GM19328 (cell line): ENCODE results near the gene OR6J1.
"Not testable (repeated sequence)": the region's sequence is repeated elsewhere in the genome, so short reads cannot be mapped to it uniquely, and the experiment has no call there.

Experiments
- ATAC-seq: cut with Tn5 transposase; IDR thresholded peaks from one replicate; pipeline ENCODE4 v1.9.1; 2021; ENCODE audit warnings: mild to moderate bottlenecking, moderate library complexity; ENCODE audit not compliant: unreplicated experiment

OR6J1 gene

DNA sequence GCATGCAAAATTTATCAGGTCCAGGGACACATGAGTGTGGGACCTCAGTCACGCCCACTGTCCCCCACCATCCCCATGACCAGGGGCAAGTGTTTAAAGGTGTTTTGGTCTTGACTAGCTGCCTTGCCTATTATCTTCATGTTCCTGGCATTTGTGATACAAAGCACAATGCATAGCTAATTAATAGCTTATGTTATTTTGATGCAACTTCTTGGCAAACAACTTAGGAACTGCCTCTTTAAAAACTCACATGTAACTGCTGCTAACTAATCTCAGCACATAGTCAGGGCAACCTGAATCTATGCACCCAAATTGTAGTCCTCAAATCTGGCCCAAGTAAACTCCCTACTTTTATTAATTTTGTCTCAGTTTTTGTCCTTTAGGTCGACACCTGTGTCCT lies 7.4 kb upstream of the OR6J1 start:
- no peak for ATAC-seq

DNA sequence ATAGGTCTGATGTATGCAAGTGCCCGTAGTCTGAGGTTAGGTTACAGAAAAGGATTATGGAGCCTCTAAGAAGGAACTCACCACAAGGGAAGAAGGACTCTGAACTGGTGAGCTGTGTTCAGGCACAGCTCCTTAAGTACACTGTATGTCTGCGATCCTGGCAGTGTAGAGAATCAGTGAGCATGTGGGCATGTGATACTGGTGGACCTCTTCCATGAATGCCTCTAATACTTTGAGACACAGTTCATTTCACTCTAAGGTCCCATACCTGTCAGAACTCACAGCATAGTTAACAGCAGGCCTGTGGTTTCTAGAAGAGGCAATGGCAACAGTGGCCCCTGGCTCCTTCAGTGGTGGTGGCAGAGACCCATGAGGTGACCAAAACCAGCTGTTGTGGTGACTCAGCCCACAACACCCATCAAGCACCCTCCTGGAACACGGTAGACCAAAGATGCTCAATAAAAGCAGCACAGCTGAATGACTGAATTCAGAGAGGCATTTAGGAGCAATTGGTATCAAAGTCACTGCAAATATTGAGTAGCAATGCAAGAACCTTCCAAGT lies 6.9 kb upstream of the OR6J1 start:
- ATAC-seq, result no peak

- ATAC-seq, result no peak
These were observed 6.0 kb upstream of the OR6J1 start for GRCh38 chr14:22650046-22650739.

- ATAC-seq, result no peak
These were observed 4.4 kb upstream of the OR6J1 start for GRCh38 chr14:22648506-22648905.

- ATAC-seq, result no peak
These were observed 2.6 kb upstream of the OR6J1 start for GRCh38 chr14:22646570-22647254.

DNA sequence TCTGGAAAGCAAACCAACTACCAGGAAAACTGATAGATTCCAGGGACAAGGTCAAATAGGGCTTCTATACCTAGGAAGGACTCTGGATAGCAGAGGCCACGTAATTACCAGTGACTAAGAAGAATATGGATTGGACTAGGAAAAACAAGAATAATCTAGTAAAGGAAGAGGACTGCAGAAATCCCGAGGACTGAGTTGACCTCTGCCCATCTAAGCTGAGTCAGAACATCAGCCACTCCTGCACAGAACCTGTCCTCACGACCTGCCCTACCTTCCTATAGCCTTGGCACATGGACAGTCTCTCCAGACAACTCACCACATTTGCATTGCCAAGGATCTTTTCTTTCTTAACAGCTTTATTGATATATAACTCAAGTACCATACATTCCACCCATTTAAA lies 2.3 kb downstream of the OR6J1 start:
- ATAC-seq, result no peak

- no peak for ATAC-seq
These were observed 4.0 kb downstream of the OR6J1 start for GRCh38 chr14:22640192-22640591.

- not testable (repeated sequence) for ATAC-seq
These were observed 8.2 kb downstream of the OR6J1 start for GRCh38 chr14:22635980-22636379.

DNA sequence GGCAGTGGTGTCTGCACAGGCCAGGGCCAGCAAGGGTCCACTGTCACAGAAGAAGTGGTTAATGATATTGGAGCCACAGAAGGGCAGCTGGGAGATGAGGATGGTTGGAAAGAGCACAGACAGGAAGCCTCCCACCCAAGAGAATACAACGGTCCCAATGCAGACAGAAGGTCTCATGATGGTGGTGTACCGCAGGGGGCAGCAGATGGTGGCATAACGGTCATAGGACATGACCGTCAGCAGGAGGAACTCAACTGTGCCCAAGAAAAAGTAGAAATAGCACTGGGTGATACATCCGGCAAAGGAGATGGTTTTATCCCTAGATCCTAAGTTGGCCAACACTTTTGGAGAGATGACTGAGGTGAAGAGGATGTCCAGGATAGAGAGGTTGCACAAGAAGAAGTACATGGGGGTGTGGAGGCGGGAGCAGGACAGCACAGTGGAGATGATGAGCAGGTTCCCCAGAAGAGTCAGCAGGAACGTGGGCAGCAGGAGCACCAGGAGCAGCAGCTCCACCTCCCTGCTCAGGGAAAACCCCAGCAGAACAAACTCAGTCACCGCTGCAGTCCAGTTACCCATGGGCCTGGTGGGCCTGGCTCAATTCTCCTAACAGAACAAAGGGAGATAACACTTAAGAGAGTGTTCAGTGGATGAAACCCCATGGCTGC lies 9.8 kb downstream of the OR6J1 start:
- ATAC-seq, result no peak

GRCh38 chr14:22630486-22630885 lies 13.7 kb downstream of the OR6J1 start:
- ATAC-seq, result no peak

DNA sequence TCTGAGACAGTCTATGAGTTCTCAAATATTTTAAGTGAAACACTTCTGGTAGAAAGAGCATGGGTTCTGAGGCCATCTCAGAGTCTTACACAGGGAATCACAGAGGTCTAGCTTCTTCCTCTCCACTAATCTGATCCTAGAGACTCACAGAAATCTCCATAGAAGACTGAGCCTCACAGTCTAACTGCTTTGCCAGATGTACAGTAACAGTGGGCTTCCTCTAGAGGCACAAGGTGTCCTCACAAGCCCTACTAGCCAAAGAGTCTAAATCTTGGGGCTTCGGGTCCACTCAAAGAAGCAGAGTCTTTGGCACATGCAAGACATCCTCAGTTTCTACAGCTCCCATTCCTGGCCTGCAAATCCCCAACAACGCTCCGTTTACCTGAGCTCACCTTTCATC lies 14.1 kb downstream of the OR6J1 start:
- ATAC-seq, result no peak

DNA sequence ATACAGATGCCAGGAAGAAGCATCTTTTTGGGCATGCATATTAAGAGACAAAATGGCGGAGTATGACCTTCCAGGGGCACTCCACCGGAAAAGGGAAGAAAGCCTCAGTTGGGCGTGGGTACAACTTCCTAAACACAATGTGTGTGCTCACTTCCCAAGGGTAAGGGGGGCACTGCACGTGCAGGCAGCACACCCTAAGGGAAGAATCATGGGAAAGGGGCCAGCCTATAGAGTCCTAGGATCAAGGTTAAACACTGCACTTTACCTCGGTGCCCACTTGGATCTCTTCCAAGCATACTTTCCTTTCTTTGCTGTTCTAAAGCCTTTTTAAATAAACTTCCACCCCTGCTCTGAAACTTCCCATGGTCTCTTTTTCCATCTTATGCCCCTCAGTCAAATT lies 14.8 kb downstream of the OR6J1 start:
- no peak for ATAC-seq

GRCh38 chr14:22627506-22628263 lies 16.5 kb downstream of the OR6J1 start:
- ATAC-seq, result no peak

DNA sequence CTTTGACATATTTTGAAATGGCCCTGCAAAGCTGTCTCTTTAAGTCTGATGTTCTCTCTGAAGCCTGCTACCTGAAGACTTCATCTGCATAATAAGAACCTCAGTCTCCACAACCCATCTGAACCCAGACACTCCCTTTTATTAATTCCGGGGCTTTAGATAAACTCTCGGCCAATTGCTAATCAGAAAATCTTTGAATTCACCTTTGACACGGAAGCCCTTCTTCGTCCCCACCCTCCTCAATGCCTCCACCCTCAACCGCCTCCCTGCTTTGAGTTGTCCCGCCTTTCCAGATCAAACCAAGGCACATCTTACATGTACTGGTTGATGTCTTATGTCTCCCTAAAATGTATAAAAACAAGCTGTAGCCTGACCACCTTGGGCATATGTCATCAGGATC lies 17.6 kb downstream of the OR6J1 start:
- no peak for ATAC-seq

GRCh38 chr14:22623047-22623446 lies 21.1 kb downstream of the OR6J1 start:
- no peak for ATAC-seq

DNA sequence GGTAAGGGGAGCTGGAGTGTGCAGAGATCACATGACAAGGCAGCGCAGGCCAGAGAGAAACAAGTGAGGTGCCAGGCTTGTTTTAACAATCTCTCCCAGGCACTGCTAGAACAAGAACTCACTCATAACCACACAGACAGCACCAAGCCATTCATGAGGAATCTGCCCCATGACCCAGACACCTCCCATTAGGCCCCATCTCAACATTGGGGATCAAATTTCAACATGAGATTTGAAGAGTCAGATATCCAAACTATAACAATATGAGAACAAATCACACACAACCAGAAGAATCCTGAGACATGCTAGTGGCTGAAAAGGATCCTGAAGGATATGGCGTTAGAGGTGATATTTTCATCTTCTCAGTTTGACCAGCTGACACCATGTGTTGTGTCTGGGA lies 21.9 kb downstream of the OR6J1 start:
- no peak for ATAC-seq

DNA sequence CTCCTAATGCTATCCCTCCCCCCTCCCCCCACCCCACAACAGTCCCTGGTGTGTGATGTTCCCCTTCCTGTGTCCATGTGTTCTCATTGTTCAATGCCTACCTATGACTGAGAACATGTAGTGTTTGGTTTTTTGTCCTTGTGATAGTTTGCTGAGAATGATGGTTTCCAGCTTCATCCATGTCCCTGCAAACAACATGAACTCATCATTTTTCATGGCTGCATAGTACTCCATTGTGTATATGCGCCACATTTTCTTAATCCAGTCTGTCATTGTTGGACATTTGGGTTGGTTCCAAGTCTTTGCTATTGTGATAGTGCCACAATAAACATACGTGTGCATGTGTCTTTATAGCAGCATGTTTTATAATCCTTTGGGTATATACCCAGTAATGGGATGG lies 28.4 kb downstream of the OR6J1 start:
- not testable (repeated sequence) for ATAC-seq

DNA sequence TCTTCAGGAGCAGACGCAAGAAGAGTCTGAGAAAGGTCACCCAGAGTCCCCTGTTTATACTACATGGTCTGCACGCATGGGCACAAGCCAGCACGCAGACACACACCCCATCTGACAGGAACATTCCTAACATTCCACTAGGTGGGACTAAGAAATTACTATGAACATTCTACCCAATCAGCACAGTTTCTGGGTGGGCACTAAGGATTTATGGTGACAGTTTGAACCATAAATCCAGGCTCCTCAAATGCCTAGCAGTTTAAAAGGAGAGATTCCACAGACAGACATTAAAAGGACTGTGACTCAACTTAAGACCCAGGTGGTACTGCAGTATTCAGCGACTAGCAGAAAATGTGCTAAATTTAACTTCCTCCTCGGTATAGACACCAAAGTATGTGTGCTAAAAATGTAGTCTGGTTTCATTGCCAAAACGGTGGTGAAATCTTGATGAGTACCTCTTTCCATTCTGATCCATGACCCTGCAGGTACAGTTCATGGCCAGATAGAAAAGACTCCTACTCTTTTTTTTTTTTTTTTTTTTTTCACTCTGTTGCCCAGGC lies 29.8 kb downstream of the OR6J1 start:
- no peak for ATAC-seq

DNA sequence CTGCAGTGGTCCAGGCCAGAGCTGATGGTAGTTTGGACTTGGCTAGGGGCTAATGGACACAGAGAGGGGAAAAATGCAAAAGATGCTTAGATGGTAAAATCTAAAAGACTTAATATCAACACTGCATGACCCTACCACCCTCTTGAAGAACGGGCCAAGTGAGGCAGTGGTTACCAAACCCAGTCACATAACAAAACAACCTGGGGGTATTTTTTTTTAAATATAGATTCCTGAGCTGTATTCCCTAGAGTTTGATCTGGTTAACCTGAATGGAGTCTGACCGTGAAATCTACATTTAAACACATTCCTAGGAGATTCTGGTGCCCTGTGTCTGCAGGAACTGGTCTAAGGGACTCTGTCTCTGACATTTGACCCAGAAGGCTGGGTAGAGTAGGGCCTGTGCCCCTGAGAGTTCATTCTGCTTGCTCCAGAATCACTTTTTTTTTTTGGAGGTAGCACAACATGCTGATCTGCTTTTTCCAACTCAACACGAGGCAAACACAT lies 30.4 kb downstream of the OR6J1 start:
- no peak for ATAC-seq

DNA sequence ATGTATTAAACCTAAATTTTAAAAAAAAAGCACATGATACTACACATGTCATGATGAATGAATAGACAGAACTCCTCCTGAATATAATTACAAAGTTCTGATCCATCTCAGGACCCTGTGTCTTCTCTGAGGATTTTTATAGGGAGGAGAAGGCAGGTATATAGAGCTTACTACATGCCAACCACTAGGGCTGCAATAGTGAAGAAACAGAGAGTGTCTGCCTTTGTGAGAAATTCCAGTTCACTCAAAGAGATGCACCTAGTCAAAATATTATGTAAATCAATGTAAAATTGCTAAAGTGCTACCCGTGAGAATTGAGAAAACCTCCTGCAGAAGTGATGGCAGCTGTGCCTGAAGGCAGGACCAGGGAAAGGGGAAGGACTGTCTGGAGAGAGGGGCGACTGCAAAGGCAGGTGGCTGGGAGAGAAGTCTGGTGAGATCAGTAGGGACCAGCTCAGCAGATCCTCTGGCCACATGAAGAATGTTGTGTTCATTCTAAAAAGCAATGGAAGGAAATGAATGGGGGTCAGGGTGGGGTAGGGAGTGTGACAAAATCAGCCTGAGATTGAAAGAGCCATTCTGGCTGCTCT lies 31.0 kb downstream of the OR6J1 start:
- no peak for ATAC-seq
